PC-3 (cell line): Measurements from ENCODE around the gene ARFGAP1. TPM values are rescaled to one million over a fixed set of nuclear protein-coding genes. Genes with fewer than 3 reads are reported as not detected.

Experiments
- ATAC-seq: fragments of 200-7000 bp; cut with Tn5 transposase; 2 replicates; pipeline ENCODE4 v1.9.1; 2020; ENCODE audit warnings: mild to moderate bottlenecking, moderate library complexity
- BruUV-seq: library from RNA; stranded (reverse); fragments of 400-500 nt; replicated peaks from 2 replicates; lab custom pipeline; 2021; lab: Mats Ljungman, UMichigan
- CTCF ChIA-PET: fragments of 300-600 bp; sonication (Branson Sonifier 250); formaldehyde crosslinking; loops from one replicate; lab custom pipeline; 2022; ENCODE audit warnings: antibody characterized with exemption; lab: Charles Lee
- POLR2A ChIA-PET: fragments of 300-600 bp; sonication (Branson Sonifier 250); formaldehyde crosslinking; loops from one replicate; lab custom pipeline; 2022; ENCODE audit warnings: antibody characterized with exemption; ENCODE audit not compliant: unreplicated experiment; lab: Charles Lee
- DNase-seq: peaks from one replicate; pipeline ENCODE4 v3.0.0-alpha.2; 2015
- H2AFZ ChIP-seq: fragments of 300-600 bp; sonication (generic); 2 replicates; pipeline ENCODE4 v1.6.0; 2016; ENCODE audit warnings: antibody characterized with exemption, low read length
- H3F3A ChIP-seq: fragments of 300-600 bp; sonication (generic); one replicate; pipeline ENCODE4 v1.6.0; 2017; ENCODE audit warnings: antibody characterized with exemption, low read length, control low read depth, mild to moderate bottlenecking; ENCODE audit not compliant: unreplicated experiment
- H3K27ac ChIP-seq: fragments of 300-600 bp; sonication (generic); 2 replicates; pipeline ENCODE4 v1.5.1; 2016; ENCODE audit warnings: mild to moderate bottlenecking, low read length
- H3K27me3 ChIP-seq: fragments of 300-600 bp; sonication (generic); 2 replicates; pipeline ENCODE4 v1.6.1; 2016; ENCODE audit warnings: low read length, mixed read lengths
- H3K36me3 ChIP-seq: fragments of 300-600 bp; sonication (generic); 2 replicates; pipeline ENCODE4 v1.6.1; 2016; ENCODE audit warnings: low read depth, mixed run types, low read length, mixed read lengths
- H3K4me1 ChIP-seq: fragments of 300-600 bp; sonication (generic); 2 replicates; pipeline ENCODE4 v1.5.1; 2016; ENCODE audit warnings: low read length; ENCODE audit not compliant: insufficient read depth
- H3K4me2 ChIP-seq: fragments of 300-600 bp; sonication (generic); 2 replicates; pipeline ENCODE4 v1.6.0; 2016; ENCODE audit warnings: low read length
- H3K4me3 ChIP-seq: fragments of 300-600 bp; sonication (generic); 2 replicates; pipeline ENCODE4 v1.5.1; 2016; ENCODE audit warnings: mild to moderate bottlenecking, low read length, mixed read lengths
- H3K79me2 ChIP-seq: fragments of 300-600 bp; sonication (generic); 2 replicates; pipeline ENCODE4 v1.6.1; 2017; ENCODE audit warnings: low read length, mixed read lengths
- H3K9ac ChIP-seq: fragments of 300-600 bp; sonication (generic); 2 replicates; pipeline ENCODE4 v1.6.0; 2016; ENCODE audit warnings: mild to moderate bottlenecking, low read length
- H3K9me2 ChIP-seq: fragments of 300-600 bp; sonication (generic); replicated peaks from 2 replicates; pipeline ENCODE4 v1.6.1; 2016; ENCODE audit warnings: mixed run types, low read length, mixed read lengths
- H3K9me3 ChIP-seq: fragments of 300-600 bp; sonication (generic); 2 replicates; pipeline ENCODE4 v1.6.1; 2016; ENCODE audit warnings: low read length, mixed read lengths
- H4K20me1 ChIP-seq: fragments of 300-600 bp; sonication (generic); 2 replicates; pipeline ENCODE4 v1.6.1; 2016; ENCODE audit warnings: low read length, mixed read lengths
- CTCF ChIP-seq: fragments of 300-600 bp; sonication (generic); conservative IDR thresholded peaks from 2 replicates; pipeline ENCODE4 v1.5.1; 2017; ENCODE audit warnings: antibody characterized with exemption, low read depth, mild to moderate bottlenecking, low read length
- EZH2 ChIP-seq: fragments of 300-600 bp; sonication (generic); IDR thresholded peaks from one replicate; pipeline ENCODE4 v1.6.1; 2017; ENCODE audit warnings: antibody characterized with exemption, mild to moderate bottlenecking, low read length; ENCODE audit not compliant: unreplicated experiment
- EZH2phosphoT487 ChIP-seq: fragments of 300-600 bp; sonication (generic); IDR thresholded peaks from 2 replicates; pipeline ENCODE4 v1.6.1; 2018; ENCODE audit warnings: mild to moderate bottlenecking, antibody characterized with exemption, low read length, borderline replicate concordance
- intact Hi-C: fragments of 100-400 bp; cut with micrococcal nuclease; formaldehyde crosslinking; loops from 2 replicates; pipeline ENCODE4 v1.9.0; 2023
- total RNA-seq: library from RNA; depleted of rRNA; stranded (reverse); fragments of >200 nt; gene quantifications from 2 replicates; pipeline ENCODE4 v1.2.3, GENCODE V29; 2014

ARFGAP1 gene
- total RNA-seq, 1 experiment from 2014 or later = 75.6 TPM

GRCh38 chr20:63226042-63226943, 46.3 kb upstream of the ARFGAP1 start:
- Histone ChIP-seq H3K4me3 (no peak overlapping the region), H2AFZ (no peak overlapping the region), H3K9me3 (no peaks in the 10 kb centered on the region), H3K27ac (no peak overlapping the region), H3K9ac (no peak overlapping the region), H3K27me3 (no peaks in the 10 kb centered on the region), H3K4me1 (peaks cover 17% of the 10 kb centered on the region; the same call in 1 of the 2 replicates), H3K9me2 (no peaks in the 10 kb centered on the region), H3K79me2 (no peaks in the 10 kb centered on the region), H3F3A (no peaks in the 10 kb centered on the region), H3K36me3 (no peaks in the 10 kb centered on the region), H3K4me2 (no peak overlapping the region), H4K20me1 (no peaks in the 10 kb centered on the region)
- intact Hi-C loops = no loop called here
- ATAC-seq (no peak), DNase-seq (no peak)
- POLR2A ChIA-PET = interaction anchor here (0.7 kb wide), 1 partner anchor 23 kb away, joined by 3 read pairs; no protein-coding TSS in a partner anchor
- CTCF ChIA-PET = no interaction called here
- BruUV-seq = no TSS peak
- no peak for TF ChIP-seq CTCF
- TF ChIP-seq EZH2 = no peak
- TF ChIP-seq EZH2phosphoT487 = no peak

- CTCF ChIA-PET = no interaction called here
- POLR2A ChIA-PET = no interaction called here
Measured at GRCh38 chr20:63227260-63227659, 45.4 kb upstream of the ARFGAP1 start.

More at GRCh38 chr20:63227260-63227659, 45.4 kb upstream of the ARFGAP1 start:
- H3K4me2 ChIP-seq = no peak overlapping the region
- no peaks in the 10 kb centered on the region for H3K9me3 ChIP-seq
- intact Hi-C loops = no loop called here
- no peak overlapping the region for H3K9ac ChIP-seq
- no peaks in the 10 kb centered on the region for H3K9me2 ChIP-seq
- DNase-seq (no peak), ATAC-seq (no peak)
- no peaks in the 10 kb centered on the region for H3K27me3 ChIP-seq
- H4K20me1 ChIP-seq = no peaks in the 10 kb centered on the region
- no peaks in the 10 kb centered on the region for H3K36me3 ChIP-seq
- no peaks in the 10 kb centered on the region for H3F3A ChIP-seq
- no peak overlapping the region for H3K4me3 ChIP-seq
- BruUV-seq = no TSS peak
- TF ChIP-seq EZH2 = no peak
- no peak for TF ChIP-seq CTCF
- TF ChIP-seq EZH2phosphoT487 = no peak
- peaks cover 27% of the 10 kb centered on the region for H3K4me1 ChIP-seq
- H3K27ac ChIP-seq = no peak overlapping the region
- no peaks in the 10 kb centered on the region for H3K79me2 ChIP-seq
- no peak overlapping the region for H2AFZ ChIP-seq
